Psoas muscle (tissue), 8 donors: Measurements from ENCODE around the gene AKAP11. TPM values are rescaled to one million over a fixed set of nuclear protein-coding genes. Genes with fewer than 3 reads are reported as not detected.

ENCODE experiments used
- ATAC-seq, 4 donors: fragments of 200-7000 bp; cut with Tn5 transposase; one replicate each; pipeline ENCODE4 v1.9.1; 2020; ENCODE audit warnings: moderate library complexity in 3 of 4, mild to moderate bottlenecking in 2 of 4
- DNase-seq, 2 donors: peaks; one replicate each; pipeline ENCODE4 v3.0.0-alpha.2; 2020
- H3K27ac ChIP-seq: fragments of 200-600 bp; one replicate; pipeline ENCODE4 v1.8.0; 2022
- H3K27me3 ChIP-seq, 3 donors: fragments of 200-600 bp in 1 of 3; one replicate each; pipeline versions ENCODE4 v1.6.1 to v1.8.0; 2013 to 2022; ENCODE audit warnings: low read length in 2 of 3, mild to moderate bottlenecking in 2 of 3, moderate library complexity in 1 of 3; ENCODE audit not compliant: insufficient read depth in 3 of 3
- H3K36me3 ChIP-seq, 2 donors: fragments of 200-600 bp in 1 of 2; one replicate each; pipeline versions ENCODE4 v1.6.1 to v1.8.0; 2013 to 2022; ENCODE audit warnings: low read depth in 1 of 2, mild to moderate bottlenecking in 1 of 2, moderate library complexity in 1 of 2; ENCODE audit not compliant: insufficient read depth in 1 of 2
- H3K4me1 ChIP-seq: fragments of 200-600 bp; one replicate; pipeline ENCODE4 v1.8.0; 2022
- H3K4me3 ChIP-seq: fragments of 200-600 bp; one replicate; pipeline ENCODE4 v1.8.0; 2022; ENCODE audit warnings: mild to moderate bottlenecking
- H3K9me3 ChIP-seq: fragments of 200-600 bp; one replicate; pipeline ENCODE4 v1.8.0; 2022
- WGBS, 3 donors: extraction: QIAGEN DNeasy Blood & Tissue Kit; methylation state at CpG; one replicate each; pipeline versions ENCODE4 v1.1.6 to v1.1.7; 2013; 5-methylcytosine and 5-hydroxymethylcytosine counted together
- intact Hi-C, 2 donors: fragments of 100-400 bp; cut with DNase I; formaldehyde crosslinking; loops; one replicate each; pipeline versions ENCODE4 v1.11.0 to v1.14.2; 2022
- polyA plus RNA-seq, 3 donors: library from polyadenylated mRNA; stranded (reverse); fragments of 200-250 nt; gene quantifications; one replicate each; pipeline ENCODE4 v1.2.3, GENCODE V29; 2013
- total RNA-seq, 4 donors: library from RNA; stranded (reverse); fragmentation: NEBNext Ultra II Directional in 2 of 4; extraction: Animal tissue kit (Norgen Biotek cat#: 25700) in 2 of 4; gene quantifications; one replicate each; pipeline versions ENCODE4 v1.2.1 to v1.2.4, GENCODE V29; 2021 to 2023
- TF ChIP-seq, protein P1 (sequence below): fragments of 200-600 bp; IDR thresholded peaks from one replicate; pipeline ENCODE4 v1.8.0; 2022; ENCODE audit warnings: antibody characterized with exemption
- donor health status: healthy with polysubstance abuse.
- donor health status: DM: no; HTN: no; CAD: no; lungs with moderate emphysema.
- donor health status: Bipolar disorder and iron deficiency.
- donor health status: healthy.
- donor health status: DM: yes; HTN: yes; CAD: no.
- donor health status: DM: no; HTN: no; CAD: no.
- donor health status: DM: no; HTN: no; CAD: no.
- donor health status: DM: yes; HTN: yes; CAD: no.

Gene AKAP11
- total and polyA plus RNA-seq, 7 donors: 2.6 to 17.7 (median 12.0) TPM

- Histone ChIP-seq H3K27ac (no peak overlapping the region), H3K36me3 (peaks cover 0 to 2% of the 10 kb centered on the region in 2 donors), H3K27me3 (no peaks in the 10 kb centered on the region), H3K4me3 (no peak overlapping the region), H3K4me1 (peaks cover 23% of the 10 kb centered on the region), H3K9me3 (no peaks in the 10 kb centered on the region)
- DNase-seq: no peak
- 42 to 49% (median 48%) methylated on average over 2 of the region's 2 CpGs for WGBS, 3 donors
- intact Hi-C loops: no loop called here
- TF ChIP-seq, protein P1, sequence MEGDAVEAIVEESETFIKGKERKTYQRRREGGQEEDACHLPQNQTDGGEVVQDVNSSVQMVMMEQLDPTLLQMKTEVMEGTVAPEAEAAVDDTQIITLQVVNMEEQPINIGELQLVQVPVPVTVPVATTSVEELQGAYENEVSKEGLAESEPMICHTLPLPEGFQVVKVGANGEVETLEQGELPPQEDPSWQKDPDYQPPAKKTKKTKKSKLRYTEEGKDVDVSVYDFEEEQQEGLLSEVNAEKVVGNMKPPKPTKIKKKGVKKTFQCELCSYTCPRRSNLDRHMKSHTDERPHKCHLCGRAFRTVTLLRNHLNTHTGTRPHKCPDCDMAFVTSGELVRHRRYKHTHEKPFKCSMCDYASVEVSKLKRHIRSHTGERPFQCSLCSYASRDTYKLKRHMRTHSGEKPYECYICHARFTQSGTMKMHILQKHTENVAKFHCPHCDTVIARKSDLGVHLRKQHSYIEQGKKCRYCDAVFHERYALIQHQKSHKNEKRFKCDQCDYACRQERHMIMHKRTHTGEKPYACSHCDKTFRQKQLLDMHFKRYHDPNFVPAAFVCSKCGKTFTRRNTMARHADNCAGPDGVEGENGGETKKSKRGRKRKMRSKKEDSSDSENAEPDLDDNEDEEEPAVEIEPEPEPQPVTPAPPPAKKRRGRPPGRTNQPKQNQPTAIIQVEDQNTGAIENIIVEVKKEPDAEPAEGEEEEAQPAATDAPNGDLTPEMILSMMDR: no peak
- ATAC-seq: no peak
Observed at GRCh38 chr13:42322806-42323205, 50.9 kb downstream of the AKAP11 start.

GRCh38 chr13:42324704-42325103, 52.8 kb downstream of the AKAP11 start:
- no peak overlapping the region for H3K4me3 ChIP-seq
- ATAC-seq: no peak

GRCh38 chr13:42327725-42328124, 55.8 kb downstream of the AKAP11 start:
- Histone ChIP-seq H3K4me3 (no peak overlapping the region), H3K36me3 (no peaks in the 10 kb centered on the region), H3K9me3 (no peaks in the 10 kb centered on the region), H3K4me1 (peaks cover 10% of the 10 kb centered on the region), H3K27me3 (no peaks in the 10 kb centered on the region), H3K27ac (no peak overlapping the region)
- ATAC-seq: no peak
- intact Hi-C loops: no loop called here
- no peak for DNase-seq
- TF ChIP-seq, protein P1: no peak

More at GRCh38 chr13:42324704-42325103, 52.8 kb downstream of the AKAP11 start:
- no peaks in the 10 kb centered on the region for H3K9me3 ChIP-seq
- H3K36me3 ChIP-seq: no peaks in the 10 kb centered on the region
- TF ChIP-seq, protein P1: no peak
- peaks cover 23% of the 10 kb centered on the region for H3K4me1 ChIP-seq
- no peak overlapping the region for H3K27ac ChIP-seq
- H3K27me3 ChIP-seq: no peaks in the 10 kb centered on the region
- DNase-seq: no peak
- intact Hi-C loops: no loop called here

DNA sequence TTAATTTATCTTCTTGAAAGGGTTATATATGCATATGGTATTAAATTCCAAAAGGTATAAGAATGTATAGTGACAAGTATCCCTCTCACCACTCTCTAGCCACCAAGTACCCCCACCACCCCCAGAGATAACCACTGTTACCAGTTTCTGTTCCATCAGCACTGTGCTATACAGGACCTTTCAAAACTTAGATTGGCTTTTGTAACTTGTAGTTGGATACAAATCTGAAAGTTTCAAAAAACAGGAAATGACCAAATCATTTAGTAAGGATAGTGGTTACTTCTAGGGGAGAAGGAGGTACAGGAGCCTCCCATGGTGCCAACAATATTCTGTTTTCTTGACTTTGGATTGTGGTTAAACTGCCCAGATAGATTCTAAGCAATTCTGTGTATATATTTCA, 56.7 kb downstream of the AKAP11 start:
- intact Hi-C loops: no loop called here
- ATAC-seq (no peak), DNase-seq (no peak)
- no peaks in the 10 kb centered on the region for H3K36me3 ChIP-seq
- no peak overlapping the region for H3K4me3 ChIP-seq
- TF ChIP-seq, protein P1: no peak
- H3K4me1 ChIP-seq: peaks cover under 1% of the 10 kb centered on the region
- H3K27me3 ChIP-seq: no peaks in the 10 kb centered on the region
- no peak overlapping the region for H3K27ac ChIP-seq
- H3K9me3 ChIP-seq: no peaks in the 10 kb centered on the region

- Histone ChIP-seq H3K4me1 (no peaks in the 10 kb centered on the region), H3K9me3 (no peaks in the 10 kb centered on the region), H3K36me3 (no peaks in the 10 kb centered on the region), H3K4me3 (no peak overlapping the region), H3K27ac (no peak overlapping the region), H3K27me3 (no peaks in the 10 kb centered on the region)
- intact Hi-C loops: no loop called here
- DNase-seq: no peak
- ATAC-seq: no peak
- TF ChIP-seq, protein P1: no peak
Observed at GRCh38 chr13:42329239-42329638, 57.3 kb downstream of the AKAP11 start.
